GM21619 (cell line): ENCODE results near the gene NOB1.
"Not testable (repeated sequence)": the region's sequence is repeated elsewhere in the genome, so short reads cannot be mapped to it uniquely, and the experiment has no call there.

Experiments
- ATAC-seq: cut with Tn5 transposase; IDR thresholded peaks from one replicate; pipeline ENCODE4 v1.9.1; 2021; ENCODE audit not compliant: unreplicated experiment

NOB1 gene

DNA sequence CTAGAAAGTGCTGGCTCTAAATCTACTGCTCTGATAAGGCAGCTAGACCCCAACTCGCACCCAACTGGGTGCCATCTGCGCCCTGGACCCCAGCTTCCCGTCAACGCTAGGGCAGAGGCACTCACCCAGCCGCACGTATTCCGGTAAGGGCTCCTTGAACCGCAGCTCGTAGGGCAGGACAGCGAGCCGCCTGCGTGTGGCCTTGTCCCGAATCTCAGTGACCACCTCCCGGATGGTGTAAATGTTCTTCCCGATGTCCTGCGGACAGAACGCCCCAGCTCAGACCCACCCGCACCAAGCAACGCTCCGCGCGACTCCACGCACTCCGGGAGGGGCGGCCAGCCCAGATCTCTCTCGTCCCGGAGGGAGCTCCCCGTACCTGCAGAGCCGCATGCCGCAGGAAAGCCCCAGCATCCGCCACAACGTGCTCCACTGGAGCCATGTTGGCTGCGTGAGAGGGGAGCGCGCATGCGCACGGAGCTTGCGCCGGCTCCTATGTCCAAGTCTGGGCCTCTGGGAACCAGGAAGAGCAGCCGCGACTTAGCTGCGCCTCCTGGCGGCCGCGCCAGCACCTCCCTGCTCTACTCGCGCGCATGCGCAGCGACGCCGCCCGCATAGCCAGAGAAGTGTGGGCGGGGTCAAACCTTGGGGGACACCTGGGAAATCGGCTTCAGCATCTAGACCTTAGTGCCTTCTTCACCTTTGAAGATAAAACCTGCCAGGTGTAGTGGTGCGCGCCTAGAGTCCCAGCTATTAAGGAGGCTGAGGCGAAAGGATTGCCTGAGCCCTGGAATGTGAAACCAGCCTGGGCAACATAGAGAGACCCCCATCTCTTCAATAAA lies at the start of gene NOB1:
TSS of gene NOB1 (minus strand) at position 458 of the 842 bp plus-strand sequence. CDS start at position 442, 16 bp downstream.
- ATAC-seq, result peak; percentile 81

DNA sequence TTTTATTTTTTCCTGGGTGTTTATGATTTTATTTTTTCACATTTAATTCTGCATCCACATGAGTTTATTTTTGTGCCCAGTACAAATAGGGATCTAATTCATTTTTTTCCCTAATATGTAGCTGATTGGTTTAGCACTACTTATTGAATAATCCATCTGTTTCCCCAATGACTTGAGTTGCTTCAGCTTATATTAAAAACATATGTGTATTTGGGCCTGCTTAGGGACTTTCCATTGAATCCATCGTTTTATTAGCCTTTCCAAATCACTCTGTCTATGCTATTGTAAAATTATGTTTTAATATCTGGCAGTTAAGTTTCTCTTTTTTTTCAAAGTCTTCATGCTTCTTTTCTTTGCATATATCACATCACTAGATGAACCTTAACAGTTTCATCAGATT lies 49.6 kb upstream of the NOB1 start:
- ATAC-seq, result no peak

DNA sequence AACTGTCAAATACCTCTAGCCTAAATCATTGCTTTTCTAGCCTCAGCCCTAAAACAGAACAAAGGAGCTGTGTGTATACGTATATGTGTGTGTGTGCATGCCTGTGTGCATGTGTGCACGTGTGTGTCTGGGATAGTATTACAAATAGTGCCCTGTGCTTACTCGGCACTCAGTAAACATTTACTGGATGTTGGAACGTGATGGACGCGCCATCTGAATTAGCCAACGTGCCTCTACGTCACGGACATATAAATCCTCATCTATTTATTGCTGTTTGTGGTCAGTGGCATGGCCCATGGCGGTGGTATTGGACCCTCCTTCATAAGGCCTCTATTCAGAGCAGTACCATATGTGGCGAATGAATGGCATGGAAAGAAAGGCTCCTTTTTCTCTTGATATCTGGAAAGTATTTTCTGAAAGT lies 44.9 kb upstream of the NOB1 start:
- no peak for ATAC-seq

DNA sequence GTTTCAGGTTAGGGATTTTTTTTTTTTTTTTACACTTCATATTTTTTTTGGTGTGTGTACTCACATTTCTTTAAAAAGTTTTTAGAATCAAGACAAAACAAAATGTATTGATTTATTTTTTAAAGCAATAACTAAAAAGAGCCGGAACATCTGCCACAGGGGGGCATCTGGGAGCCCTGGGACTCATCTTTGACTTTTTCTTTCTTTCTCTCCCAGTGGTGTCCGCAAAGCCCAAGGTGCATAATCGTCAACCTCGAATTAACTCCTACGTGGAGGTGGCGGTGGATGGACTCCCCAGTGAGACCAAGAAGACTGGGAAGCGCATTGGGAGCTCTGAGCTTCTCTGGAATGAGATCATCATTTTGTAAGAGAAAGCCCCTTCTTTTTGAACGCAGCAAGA lies 43.7 kb upstream of the NOB1 start:
- no peak for ATAC-seq

DNA sequence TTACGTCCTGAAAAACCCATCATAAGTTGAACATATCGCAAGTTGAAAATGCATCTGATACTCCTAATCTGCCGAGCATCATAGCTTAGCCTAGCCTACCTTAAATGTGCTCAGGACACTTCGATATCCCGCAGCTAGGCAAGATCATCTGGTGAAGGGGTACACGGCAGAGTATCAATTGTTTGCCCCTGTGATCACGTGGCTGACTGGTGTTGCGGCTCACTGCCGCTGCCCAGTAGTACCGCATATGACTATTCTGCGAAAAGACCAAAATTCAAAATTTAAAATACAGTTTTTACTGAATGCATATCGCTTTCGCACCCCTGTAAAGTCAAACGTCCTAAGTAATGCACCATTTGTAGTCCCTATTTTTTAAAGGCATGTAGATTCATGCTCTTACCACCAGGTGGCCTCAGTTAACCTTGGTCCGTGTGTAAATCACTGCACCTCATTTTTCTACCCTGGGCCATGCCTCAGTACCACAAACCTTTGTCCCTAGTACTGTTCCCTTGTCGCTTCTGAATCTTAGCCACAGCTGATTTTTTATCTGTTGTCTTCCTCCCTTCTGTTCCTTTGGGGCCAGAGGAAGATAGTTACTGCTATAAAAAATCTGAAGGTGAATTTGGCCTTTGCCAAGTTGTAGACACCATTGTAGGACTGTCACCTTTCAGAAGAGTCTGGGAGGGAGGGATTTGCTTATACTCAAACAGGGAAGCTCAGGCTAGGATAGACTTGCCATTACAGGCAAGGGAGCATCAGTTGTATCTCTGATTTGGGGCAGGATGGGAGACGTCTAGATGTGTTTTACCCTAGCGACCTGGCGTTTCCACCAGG lies 41.8 kb upstream of the NOB1 start:
- no peak for ATAC-seq

DNA sequence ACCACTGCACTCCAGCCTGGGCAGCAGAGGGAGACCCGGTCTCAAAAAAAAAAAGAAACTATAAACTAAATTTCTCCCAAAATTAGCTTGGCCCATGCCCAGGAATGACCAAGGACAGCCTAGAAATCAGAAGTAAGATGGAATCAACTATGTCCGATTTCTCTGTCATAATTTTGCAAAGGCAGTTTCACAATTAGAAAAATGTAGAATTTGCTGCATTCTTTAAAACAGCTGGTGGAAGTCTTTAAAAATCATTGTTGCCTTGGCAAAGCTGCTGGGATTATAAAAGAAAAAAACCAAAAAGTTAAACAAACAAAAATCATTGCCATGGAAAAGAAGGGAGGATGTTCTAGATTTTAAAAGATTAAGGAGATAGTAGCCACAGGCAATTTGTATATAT lies 39.8 kb upstream of the NOB1 start:
- ATAC-seq, result no peak

DNA sequence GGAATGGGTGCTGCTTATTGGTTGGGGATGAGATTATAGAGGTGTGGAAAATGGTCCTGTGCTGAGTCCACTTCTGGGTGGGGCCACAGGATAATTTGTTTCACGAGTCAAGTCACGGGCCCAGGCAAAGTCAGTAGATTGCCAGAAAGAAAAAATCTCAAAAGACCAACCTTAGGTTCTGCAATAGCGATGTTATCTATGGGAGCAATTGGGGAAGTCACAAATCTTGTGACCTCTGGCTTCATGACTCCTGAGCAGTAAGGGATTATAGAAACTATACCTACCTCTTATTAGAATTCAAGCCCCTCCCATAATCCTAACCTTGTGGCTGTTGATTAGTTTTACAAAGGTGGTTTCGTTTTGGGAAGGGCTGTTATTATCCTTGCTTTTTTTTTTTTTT lies 38.8 kb upstream of the NOB1 start:
- ATAC-seq, result no peak

DNA sequence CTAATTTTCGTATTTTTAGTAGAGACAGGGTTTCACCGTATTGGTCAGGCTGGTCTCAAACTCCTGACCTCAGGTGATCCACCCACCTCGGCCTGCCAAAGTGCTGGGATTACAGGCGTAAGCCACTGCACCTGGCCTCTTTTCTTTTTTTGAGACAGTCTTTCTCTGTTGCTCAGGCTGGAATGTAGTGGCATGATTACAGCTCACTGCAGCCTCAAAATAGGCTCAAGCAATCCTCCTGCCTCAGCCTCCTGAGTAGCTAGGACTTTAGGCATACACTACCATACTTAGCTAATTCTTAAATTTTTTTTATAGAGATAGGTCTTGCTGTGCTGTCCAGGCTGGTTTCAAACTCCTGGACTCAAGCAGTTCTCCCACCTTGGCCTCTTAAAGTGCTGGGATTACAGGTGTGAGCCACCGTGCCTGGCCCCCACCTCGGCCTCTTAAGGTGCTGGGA lies 36.7 kb upstream of the NOB1 start:
- ATAC-seq, result not testable (repeated sequence)

DNA sequence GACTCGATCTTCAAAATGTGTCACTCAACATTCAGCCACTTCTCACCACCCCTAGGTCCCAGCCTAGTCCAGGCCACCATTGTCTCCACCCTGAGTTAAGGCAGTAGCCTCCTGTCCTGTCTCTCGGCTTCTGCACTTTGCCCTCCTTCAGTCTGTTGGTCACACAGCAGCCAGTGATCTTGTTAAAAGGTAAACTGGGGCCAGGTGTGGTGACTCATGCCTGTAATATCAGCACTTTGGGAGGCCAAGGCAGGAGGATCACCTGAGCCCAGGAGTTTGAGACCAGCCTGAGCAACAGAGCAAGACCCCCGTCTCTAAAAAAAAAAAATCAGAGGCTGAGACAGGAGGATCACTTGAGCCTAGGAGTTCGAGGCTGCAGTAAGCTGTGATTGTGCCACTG lies 33.2 kb upstream of the NOB1 start:
- no peak for ATAC-seq

DNA sequence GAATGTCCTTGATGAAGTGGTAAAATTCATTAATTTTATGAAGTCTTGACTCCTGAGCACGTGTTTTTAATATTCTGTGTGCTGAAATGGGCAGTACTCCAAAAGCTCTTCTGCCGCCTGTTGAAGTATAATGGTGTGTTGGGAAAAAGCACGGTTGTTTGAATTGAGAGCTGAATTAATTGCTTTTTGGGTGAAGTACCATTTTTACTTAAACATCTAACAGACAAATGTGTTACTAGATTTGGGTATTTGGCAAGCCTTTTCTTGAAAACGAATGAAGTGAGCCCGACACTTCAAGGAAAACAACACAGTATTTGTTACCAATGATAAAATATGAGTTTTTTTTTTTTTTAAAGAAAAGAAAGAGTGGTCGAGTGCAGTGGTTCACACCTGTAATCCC lies 29.9 kb upstream of the NOB1 start:
- no peak for ATAC-seq

DNA sequence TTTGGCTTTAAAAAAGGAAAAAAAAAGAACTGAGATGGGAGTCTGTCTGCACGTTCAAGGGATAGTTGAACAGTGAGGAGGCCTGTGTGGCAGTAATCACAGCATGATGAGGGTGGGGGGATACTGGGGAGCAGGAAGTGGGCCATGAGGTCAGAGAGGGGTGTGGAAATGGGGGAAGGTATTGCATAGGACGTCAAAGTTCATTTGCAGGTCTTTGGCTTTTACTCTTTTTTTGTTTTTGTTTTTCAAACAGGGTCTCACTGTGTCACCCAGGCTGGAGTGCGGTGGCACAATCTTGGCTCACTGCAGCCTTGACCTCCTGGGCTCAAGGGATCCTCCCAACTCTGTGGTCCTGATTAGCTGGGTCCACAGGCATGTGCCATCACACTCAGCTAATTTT lies 26.4 kb upstream of the NOB1 start:
- no peak for ATAC-seq

DNA sequence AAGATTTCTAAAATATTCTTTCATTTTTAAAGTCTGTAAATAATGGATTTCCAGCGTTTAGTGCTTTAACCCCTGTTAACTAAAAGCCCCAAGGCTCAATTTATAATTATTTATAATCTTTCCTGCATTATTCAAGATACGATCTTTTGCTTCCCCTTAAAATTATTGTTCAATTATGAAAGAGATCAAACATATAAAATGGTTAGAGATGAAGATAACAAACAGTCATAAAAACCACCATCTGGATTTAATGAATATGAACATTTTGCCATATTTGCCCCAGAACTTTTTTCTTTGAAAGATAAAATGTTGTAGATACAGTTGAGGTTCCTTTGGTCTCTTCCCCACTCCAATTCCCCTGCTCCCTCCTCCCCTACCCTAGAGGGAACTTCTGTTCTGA lies 25.0 kb upstream of the NOB1 start:
- no peak for ATAC-seq

DNA sequence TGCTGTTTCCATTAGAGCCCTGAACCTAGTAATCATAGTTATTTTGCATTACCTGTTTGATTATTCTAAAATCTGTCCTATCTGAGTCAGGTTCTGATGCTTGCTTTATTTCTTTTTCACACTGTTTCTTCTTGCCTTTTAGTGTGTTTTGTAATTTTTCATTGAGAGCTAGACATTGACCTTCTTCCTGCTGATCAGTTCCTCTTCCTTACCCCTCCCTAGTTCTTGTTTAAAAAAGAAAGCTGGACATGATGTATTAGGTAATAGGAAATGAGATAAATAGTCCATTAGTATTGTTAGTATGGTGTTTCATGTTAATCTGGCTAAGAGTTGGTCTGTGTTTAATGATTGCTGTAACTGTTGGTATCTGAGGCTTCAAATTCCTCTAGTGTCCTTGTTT lies 20.8 kb upstream of the NOB1 start:
- no peak for ATAC-seq

DNA sequence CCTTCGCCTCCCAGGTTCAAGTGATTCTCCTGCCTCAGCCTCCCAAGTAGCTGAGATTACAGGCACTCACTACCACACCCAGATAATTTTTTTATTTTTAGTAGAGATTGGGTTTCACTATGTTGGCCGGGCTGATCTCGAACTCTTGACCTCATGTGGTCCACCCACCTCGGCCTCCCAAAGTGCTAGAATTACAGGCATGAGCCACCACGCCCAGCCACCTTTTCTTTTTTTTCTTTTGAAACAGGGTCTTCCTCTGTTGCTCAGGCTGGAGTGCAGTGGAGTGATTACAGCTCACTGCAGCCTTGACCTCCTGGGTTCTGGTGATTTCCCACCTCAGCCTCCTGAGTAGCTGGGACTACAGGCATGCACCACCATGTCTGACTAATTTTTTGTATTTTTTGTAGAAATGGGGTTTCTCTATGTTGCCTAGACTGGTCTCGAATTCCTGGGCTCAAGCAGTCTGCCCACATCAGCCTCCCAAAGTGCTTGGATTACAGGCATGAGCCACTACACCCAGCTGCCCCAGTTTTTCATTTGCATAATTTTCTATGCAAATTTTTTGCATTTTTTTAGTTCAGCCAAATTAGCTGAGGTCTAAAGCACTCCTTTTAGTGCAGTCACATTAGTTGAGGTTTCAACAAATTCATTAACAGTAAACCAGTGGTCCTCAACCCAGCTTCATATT lies 18.7 kb upstream of the NOB1 start:
- ATAC-seq, result no peak

DNA sequence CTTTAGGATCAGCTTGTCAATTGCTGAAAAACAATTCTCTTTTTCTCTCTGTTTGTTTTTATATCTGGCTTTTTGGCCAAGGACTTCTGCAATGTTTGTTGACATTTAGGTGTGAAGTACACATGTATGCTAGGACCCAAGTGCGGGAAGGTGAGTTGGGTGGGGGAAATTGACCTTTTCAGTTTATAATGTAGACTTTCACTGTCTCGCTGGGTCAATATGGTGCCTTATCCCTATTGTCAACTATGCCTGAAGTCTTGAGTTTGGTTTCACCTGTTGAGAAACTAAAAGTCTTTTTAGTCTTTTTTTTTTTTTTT lies 16.9 kb upstream of the NOB1 start:
- ATAC-seq, result no peak

DNA sequence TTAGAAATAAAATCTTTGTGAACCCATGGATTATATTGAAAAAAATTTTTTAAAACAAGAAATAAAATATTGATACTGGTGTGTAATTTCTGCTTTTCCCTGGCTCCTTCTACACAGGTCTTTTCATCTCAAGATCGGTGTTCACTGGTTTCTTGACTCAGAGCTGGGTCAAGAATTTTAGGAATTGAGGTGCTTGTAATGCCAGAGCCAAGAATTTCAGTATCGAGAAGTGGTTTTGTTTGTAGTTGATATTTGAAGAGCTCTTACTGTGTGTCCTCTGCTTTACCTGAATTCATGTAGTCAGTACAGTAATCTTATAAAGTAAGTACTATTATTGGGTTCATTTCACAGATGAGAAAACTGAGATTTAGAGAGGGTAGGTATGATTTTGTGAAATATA lies 14.7 kb upstream of the NOB1 start:
- ATAC-seq, result no peak

DNA sequence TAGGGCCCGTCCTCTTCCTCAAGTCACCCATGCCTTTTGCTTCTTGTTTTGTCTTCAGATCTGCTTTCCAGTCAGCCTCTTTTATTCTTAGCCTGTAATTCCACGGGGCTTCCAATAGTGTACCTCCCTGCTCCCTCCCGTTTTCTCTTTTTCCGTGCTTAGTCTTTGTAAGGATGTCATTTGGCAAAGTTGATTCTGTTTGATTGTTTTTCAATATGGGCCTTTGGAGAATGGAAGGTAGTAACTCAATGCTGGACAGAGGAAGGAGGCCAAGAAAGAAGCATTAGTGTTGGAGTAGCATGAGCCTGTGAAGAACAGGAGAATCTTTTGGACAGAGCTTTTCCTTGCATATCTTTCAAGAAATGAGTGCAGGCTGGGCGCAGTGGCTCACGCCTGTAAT lies 13.9 kb upstream of the NOB1 start:
- no peak for ATAC-seq

DNA sequence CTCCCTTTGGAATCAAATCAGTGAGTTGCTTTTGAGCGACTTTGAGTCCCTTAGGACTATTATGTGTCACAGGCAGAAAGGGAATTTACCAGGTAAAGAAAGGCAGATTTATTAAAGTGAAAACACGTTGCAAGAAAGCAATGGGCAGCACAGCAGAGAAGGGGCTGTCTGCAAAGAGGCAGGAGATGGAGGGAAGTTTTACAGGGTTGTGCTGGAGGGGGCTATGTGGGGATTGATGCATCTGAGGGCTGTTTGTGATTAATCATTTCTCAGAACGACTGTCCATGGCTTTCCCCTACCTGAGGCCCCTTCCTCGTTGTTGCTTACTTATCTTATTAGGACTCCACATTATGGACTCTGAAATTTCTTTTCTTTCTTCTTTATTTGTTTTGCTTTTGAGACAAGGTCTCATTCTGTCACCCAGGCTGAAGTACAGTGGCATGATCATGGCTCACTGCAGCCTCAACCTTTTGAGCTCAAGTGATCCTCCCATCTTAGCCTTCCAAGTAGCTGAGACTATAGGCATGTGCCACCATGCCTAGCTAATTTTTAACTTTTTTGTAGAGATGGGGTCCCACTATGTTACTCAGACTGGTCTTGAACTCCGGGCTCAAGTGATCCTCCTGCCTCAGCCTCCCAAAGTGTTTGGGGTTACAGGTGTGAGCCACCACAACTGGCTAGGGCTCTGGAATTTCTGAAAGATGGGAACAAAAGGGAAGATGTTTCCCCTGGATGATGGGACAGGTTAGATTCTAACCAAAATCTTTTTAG lies 12.9 kb upstream of the NOB1 start:
- ATAC-seq, result no peak

DNA sequence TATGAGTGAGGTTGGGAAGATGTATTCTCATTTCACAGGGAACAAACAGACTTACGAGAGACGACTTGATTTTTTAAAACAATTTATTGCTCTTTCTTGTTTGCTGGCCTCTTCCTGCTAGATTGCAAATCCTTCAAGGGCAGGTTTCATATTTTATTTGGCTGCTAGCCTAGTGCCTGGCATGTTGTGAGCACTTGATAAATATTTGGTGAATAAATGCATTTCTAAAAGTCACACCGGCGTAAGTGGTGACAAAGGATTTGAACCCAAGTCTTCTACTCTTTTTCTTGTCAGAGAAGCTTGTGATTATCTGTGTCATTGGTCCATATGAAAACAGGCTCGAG lies 8.8 kb upstream of the NOB1 start:
- ATAC-seq, result no peak

DNA sequence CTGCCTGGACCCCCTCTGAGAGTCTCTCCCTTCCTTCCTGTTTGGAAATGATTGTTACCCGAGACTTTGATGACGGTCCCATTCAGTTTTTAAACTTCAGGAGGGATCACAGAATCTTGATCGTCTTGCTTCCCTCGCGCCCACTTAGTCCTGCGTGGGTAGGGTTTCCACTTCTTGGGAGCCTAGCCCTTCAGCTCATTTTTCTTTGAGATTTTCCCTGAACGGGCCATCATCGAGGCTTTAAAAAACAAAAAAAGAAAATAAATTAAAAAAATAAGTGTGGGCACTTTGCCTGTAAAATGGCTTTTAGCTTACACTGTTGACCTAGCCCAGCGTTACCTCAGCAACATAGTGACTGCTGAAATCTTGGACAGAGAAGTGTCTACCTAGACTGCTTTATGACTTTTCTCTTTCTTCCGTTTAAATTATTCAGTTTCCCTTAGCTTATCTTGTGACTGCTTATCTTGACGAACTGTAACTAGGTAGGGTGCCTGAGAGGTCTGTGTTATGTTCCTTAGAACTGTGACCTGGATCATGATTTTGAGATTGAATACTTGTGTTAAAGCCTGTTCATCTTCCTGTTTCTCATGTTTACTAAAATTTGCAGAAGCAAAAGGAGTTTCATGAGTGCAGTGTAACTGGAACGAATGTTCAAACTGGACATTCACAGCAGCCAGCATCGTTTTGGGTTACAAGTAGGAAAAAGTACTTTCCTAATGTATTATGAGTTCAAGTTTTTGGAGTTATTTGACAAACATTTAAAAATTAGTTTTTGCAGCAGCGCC lies 8.3 kb upstream of the NOB1 start:
- no peak for ATAC-seq
